ENCODE measurements around the gene CSF1.

Gene CSF1

GRCh38 chr1:109897259-109897955, 13.2 kb upstream of the CSF1 start:
- no peak for TF ChIP-seq CTCF (IDR thresholded peaks at IDR 0.05; ENCODE audit: unreplicated experiment in 3 of 3)
- no peaks in the 10 kb centered on the region for H3K36me3 Mint-ChIP-seq (ENCODE audit: low read depth)
- peak overlapping the region in 1 of 3 experiments; percentile 15 for H3K27ac Mint-ChIP-seq
- peaks cover 6% of the 10 kb centered on the region for H3K27me3 Mint-ChIP-seq (ENCODE audit: low read depth)
- H3K4me1 Mint-ChIP-seq = peaks cover 6% of the 10 kb centered on the region
- H3K9me3 Mint-ChIP-seq = no peaks in the 10 kb centered on the region
- H3K4me3 Mint-ChIP-seq = no peak overlapping the region

- Mint-ChIP-seq H3K27me3 (ENCODE audit: low read depth) (peaks cover 11% of the 10 kb centered on the region), H3K27ac (no peak overlapping the region), H3K9me3 (no peaks in the 10 kb centered on the region), H3K36me3 (ENCODE audit: low read depth) (no peaks in the 10 kb centered on the region), H3K4me3 (no peak overlapping the region), H3K4me1 (peaks cover 5% of the 10 kb centered on the region)
- TF ChIP-seq CTCF (IDR thresholded peaks at IDR 0.05; ENCODE audit: unreplicated experiment in 3 of 3) = no peak
These were observed 11.8 kb upstream of the CSF1 start for GRCh38 chr1:109898842-109899241.

- Mint-ChIP-seq H3K9me3 (no peaks in the 10 kb centered on the region), H3K4me1 (peaks cover 7% of the 10 kb centered on the region), H3K27me3 (ENCODE audit: low read depth) (peaks cover 14% of the 10 kb centered on the region), H3K36me3 (ENCODE audit: low read depth) (no peaks in the 10 kb centered on the region), H3K4me3 (no peak overlapping the region), H3K27ac (no peak overlapping the region)
- TF ChIP-seq CTCF (IDR thresholded peaks at IDR 0.05; ENCODE audit: unreplicated experiment in 3 of 3) = no peak
These were observed 9.5 kb upstream of the CSF1 start for GRCh38 chr1:109901141-109901523.

- Mint-ChIP-seq H3K4me3 (no peak overlapping the region), H3K27me3 (ENCODE audit: low read depth) (peaks cover 19% of the 10 kb centered on the region), H3K4me1 (peaks cover 12% of the 10 kb centered on the region), H3K27ac (no peak overlapping the region), H3K36me3 (ENCODE audit: low read depth) (no peaks in the 10 kb centered on the region), H3K9me3 (no peaks in the 10 kb centered on the region)
- no peak for TF ChIP-seq CTCF (IDR thresholded peaks at IDR 0.05; ENCODE audit: unreplicated experiment in 3 of 3)
These were observed 9.0 kb upstream of the CSF1 start for GRCh38 chr1:109901524-109902145.

- H3K4me1 Mint-ChIP-seq = peaks cover 17% of the 10 kb centered on the region
- no peak overlapping the region for H3K4me3 Mint-ChIP-seq
- no peak for TF ChIP-seq CTCF (IDR thresholded peaks at IDR 0.05; ENCODE audit: unreplicated experiment in 3 of 3)
- H3K9me3 Mint-ChIP-seq = no peaks in the 10 kb centered on the region
- H3K27me3 Mint-ChIP-seq (ENCODE audit: low read depth) = peaks cover 20% of the 10 kb centered on the region
- no peaks in the 10 kb centered on the region for H3K36me3 Mint-ChIP-seq (ENCODE audit: low read depth)
- H3K27ac Mint-ChIP-seq = no peak overlapping the region
These were observed 8.3 kb upstream of the CSF1 start for GRCh38 chr1:109902204-109902985.

Data from nephron (organoid).